NK-92 (cell line): ENCODE data around the gene ATP5PB.

ENCODE experiments used
- DNase-seq: peaks from one replicate; lab custom pipeline; 2025; ENCODE audit not compliant: unreplicated experiment; lab: John Stamatoyannopoulos, UW

ATP5PB gene

DNA sequence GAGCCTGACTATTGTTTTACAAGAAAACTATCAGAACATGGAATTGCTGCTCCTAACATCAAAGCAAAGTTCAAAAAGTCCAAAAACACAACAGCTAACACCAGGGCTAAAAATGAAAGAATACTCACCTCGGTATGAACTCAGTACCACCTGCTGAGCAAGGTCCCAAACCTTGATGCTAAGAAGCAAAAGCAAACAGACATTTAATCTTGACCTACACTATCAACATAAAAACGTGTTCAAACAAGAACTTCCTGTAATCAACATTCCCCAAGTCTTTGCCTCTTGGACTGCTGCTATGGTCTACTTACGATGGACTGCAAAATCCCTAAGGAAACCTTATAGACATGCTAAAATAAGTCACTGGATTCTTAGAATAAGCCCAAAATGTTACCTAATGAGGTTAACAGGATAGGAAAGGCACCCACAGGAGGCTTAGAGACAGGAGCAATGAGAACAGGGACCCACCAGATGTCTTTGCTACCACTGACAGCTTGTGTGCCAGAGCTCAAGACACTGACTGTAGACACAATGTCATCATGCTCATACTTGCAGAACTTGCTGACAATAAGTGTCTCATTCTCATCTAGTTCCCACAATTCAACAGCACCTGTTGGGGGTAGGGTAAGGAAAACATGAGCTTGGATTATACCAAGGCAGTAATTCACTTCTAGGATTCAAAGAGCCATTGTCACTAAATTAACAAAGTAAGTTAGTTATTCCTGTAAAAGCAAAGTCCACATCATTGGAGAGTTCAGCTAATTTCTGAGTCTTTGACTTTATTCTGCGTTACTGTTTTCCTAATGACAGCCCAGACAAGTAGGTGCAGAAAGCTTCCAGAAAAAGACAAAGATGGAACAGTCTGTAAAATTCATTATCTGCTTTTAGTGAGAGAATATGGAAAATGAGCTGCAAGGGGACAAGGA is 2.0 kb upstream of the ATP5PB start:
- DNase-seq: no peak

DNA sequence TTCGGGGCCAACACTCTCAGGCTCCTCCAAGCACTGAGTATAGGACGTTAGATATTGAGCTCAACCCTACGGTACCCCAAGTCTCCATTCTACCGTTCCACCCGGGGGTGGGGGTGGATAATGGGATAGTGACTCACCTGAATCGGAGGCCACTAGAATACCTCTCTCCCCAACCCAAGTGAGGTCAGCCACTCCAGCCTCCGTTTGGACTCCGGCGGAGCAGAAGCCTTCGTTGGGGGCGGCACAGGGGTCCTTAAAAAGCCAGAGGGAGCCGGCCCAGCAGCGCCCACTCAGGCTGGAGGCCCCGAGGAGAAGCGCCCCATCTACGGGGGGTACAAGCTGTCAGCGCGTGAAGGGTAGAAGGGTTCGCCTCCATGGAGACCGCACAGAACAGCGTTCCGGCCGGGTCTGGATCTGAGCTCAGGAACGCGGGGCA is 764 bp upstream of the ATP5PB start:
- DNase-seq: no peak

DNA sequence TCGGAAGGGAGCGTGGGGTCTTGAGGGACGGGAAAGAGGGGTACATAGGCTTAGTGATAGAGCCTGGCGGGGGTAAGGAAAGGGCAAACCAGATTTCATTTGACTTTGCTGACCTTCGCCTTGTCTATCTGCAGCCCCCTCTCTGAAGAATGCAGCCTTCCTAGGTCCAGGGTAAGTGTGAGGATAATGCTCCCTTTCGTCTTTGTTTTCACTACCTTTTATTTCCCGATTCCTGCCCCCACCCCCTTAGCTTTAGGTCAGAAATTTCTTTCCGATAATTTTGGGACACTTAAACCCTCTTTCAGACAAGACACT is 396 bp downstream of the ATP5PB start:
- DNase-seq: no peak

DNA sequence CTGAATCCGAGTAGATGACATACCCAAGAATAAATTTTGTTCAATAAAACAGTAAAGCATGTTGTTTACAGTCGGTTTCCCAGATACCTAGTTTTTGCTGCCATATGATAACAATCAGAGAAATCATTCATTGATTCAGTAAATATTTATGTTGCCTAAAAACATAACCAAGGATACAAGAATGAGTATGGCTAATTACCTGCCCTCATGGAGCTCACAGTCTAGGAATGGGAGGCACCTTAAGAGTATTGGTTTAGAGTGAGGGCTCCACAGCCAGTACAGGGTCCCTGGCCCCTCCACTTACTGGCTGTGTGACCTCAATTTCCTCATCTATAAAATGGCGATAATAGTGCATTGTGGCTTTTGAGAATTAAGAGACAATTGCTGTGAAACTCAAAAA is 921 bp downstream of the ATP5PB start:
- DNase-seq: no peak

DNA sequence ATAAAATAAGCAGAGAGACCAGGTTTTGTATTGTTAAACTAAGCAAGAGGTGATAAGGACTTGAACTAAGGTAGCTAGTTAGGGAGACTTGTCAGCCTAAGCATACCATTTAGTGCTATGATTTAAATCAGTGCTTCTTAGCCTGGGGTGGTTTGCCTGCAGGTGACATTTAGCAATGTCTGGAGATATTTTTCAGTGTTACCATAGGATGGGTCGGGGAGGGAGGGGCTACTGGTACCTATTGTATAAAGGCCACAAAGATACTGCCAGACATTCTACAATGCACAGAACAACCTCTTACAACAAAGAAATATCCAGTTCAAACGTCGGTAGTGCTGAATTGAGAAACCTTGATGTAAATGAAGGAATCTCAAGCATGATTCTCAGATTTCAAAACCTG is 3.3 kb downstream of the ATP5PB start:
- DNase-seq: no peak

DNA sequence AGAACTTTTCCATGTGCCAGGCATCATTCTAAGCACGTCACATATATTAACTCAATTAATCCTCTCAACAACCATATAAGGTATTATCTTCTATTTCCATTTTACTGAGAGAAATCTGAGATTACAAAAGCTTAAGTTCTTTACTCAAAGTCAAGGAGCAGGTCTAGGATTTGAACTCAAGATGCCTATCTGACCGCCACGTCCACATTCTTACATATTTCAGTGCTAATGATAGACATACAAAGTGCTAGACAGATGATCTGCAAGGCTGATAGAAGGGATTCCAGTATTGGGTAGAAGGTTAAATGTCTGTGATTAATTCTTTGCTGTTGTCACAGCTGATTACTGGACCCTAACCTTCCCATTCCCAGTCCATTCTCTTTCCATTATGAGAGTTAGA is 4.4 kb downstream of the ATP5PB start:
- no peak for DNase-seq

DNA sequence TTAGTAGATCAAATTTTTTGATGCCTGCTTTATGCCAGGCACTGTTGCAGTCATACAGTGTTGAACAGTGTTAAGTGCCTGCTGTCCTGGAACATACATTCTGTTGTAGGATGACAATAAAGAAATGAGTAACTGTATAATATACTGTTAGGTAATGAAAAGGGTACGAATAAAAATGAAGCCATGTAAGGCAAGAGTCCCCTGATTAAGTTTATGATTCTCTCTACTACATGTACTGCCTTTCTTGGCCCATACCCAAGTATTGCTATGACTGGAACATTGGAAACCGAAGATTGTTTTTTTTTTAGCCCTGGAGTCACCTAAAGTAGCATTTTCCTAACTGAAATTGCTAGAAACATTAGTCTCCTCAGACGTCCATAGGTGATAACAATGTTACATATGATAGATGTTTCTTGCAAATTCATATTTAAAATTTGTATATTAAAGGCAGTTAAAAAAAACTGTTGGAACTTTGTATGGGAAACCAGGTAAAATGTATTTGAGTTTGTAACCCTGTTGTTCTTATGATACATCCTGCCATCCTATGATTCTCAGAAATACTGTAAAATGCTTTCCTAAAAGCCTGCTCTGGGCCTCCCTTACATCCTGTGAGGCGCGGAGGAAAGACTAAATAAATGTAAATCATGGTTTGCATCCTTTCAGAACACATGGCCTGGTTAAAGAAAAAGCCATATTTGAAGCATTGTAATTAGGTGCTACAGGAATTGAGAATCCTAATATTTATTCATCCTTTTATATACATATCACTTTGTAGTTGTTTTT is 5.8 kb downstream of the ATP5PB start:
- DNase-seq: no peak

DNA sequence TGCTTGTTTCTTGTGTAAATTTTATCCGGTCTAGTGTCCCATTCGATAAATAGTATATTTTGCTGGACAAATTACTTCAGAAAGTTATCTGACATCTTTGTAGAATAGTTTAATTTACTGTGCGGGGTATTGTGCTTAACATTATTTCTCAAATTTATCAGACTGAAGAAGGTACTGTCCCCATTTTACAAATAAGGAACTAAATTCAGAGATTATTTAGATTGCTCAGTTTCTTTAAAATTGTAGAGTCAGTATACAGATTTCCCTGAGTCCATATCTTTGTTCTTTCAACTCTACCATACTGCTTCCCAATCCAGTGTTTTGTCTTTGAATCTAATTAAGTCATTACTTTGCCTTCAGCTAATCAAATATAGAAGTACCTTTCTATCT is 6.4 kb downstream of the ATP5PB start:
- DNase-seq: no peak

DNA sequence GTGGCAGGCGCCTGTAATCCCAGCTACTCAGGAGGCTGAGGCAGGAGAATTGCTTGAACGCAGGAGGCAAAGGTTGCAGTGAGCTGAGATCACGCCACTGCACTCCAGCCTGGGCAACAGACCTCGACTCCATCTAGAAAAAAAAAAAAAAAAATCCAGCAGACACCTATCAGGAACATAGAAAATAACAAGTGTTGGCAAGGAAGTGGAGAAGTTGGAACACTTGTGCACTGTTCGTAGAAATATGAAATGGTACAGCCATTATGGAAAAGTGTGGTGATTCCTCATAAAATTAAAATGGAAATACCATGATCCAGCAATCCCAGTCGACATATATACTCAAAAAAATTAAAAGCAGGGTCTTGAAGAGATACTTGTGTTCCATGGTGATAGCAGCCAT is 12.5 kb downstream of the ATP5PB start:
- DNase-seq: no peak

DNA sequence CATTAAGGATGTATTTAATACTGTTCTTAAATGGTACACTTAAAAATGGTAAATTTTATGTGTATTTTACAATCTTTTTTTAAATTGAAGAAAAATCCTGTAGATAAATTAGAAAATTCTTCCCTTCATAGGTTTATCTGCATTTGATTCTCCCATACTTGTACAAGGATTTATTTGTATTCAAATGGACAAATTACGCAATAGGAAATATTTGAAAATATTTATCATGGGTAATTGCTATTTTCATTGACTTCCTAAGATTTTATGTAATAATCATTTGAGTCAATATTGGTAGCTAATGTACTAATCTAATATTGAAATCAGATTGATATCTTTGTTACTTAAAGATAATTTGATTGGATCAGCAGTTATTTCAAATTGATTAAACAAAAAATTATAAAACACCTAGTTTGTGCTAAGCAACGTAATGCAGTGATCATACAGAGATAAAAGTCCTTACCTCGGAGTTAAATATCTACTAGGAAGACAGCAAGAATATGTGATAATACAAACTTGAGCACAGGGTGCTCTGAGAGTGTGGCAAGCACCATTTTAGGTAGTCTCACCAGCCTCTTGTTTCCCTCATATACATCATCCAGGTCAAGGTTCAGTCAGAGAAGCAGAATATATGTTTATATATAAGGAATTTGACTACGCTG is 13.2 kb downstream of the ATP5PB start:
- no peak for DNase-seq

DNA sequence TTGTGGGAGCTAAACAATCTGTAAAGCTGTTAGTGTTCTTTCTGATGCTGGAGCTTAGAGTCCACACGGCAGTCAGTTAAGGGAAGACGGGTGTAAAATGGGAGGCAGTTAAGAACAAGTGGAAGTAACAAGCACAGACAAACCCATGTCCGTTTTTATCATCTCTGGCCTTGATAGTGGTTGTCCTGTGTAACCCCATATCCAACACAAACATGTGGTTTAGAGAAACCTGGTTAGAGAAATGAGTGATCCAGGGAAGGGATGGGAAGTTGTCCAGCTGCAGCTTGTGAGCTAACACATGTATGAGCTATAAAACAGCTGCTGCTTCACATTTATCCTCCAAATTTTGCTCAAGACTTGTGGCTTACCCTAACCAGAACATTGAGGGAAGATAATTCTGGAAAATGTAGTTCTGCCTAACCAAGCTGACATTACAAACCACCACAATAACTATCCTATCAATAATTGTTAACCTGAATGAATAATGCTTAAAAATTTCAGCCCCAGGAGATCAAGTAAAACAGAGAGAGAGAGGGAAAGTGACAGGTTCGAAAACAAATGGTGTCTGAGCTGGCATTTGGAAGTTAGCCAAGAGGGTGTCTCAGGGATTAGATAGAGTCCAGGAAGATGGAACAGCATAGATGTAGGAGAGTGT is 13.9 kb downstream of the ATP5PB start:
- no peak for DNase-seq

DNA sequence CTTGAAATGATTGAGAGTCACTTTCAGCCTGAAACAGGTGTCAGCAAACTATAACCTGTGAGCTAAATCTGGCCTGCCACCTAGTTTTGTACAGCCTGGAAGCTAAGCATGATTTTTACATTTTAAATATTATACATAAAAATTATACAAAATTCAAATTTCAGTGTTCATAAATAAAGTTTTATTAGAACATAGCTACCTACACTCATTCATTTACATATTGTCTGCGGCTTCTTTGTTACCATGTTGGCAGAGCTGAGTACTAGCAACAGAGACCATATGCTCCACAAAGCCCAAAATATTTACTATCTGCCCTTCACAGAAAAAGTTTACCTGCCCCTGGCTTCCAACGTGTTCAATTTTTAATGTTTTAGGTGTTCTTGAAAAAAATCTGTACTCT is 16.5 kb downstream of the ATP5PB start:
- no peak for DNase-seq

DNA sequence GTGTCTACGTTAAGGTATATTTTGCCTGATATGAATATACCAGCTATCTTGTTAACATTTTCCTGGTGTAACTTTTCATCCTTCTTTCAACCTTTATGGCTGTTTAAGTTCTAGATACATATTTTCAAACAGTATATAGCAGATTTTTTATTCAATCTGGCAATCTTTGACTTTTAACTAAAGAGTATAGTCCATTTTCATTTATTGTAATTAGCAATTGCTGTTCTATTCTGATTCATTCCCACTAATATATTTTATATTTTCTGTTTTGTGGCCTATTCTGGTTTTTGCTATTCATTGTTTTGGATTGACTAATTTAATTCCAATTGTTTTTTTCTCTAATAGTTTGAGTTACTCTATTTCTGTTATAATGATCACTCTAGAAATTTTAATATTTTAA is 17.2 kb downstream of the ATP5PB start:
- no peak for DNase-seq

DNA sequence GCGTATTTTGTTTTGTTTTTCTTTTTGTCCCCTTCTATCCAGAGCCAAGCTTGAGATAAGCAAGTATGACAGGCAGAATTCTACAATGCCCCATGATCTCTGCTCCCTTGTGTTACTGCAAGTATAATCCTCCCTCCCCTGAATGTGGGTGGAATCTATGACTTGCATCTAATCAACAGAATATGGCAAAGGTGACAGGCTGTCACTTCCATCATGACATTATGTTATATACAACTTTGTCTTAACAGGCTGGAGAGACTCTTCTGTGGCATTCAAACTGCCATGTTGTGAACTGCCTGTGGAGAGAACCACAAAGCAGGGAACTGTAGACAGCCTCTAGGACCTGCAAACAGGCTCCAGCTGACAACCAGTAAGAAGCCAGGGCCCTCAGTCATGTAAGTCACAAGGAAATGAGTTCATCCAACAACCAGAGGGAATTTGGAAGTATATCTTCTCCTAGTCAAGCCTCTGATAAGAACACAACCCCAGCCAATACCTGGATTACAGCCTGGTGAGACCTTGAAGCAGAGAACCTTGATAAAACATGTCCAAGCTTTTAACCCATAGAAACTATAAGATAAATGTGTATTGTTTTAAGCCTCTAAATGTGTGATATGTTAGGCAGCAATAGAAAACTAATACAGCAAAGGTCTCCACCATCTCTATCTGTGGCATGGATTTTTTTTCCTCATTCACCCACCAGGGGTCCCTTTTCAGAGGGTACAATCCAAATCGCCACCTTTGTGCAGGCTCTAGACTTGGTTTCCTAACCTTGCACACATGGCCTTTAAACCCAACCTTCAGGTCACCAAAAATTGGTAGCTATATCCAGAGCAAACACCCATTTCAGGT is 18.8 kb downstream of the ATP5PB start:
- DNase-seq: no peak

DNA sequence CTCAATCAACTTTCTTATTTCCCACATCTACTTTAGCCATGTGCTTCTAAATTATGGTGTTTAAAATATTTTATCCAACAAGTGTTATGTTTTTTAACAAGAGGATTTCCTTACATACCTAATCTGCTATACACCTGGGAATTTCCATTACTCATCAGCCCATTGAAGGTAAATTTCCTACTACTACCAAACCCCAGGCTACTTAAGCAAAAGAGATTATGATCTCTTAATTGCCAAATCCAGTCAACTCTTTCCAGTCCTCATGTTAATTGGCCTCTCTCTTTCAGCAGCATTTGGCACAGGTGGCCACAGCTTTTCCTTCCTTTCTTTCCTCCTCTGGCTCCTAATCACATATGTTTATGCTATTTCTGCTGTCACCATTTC is 19.4 kb downstream of the ATP5PB start:
- DNase-seq: no peak

DNA sequence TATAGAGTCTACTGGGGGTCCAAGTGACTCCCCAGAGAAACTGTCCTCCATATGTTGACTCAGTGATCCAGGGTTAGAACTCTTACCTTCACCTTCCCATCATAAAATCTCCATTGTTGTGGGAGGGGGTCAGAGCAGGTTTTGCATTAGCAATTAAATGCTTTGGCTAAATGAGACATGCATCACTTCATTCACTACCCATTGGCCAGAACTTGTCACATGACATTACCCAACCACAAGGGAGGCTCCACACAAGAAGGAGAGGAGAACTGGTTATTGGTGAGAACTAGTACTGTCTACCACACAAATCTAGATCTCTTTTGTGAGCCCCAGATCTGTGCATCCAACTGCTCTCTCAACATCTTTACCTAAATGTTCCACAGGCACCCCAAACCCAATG is 20.3 kb downstream of the ATP5PB start:
- no peak for DNase-seq

DNA sequence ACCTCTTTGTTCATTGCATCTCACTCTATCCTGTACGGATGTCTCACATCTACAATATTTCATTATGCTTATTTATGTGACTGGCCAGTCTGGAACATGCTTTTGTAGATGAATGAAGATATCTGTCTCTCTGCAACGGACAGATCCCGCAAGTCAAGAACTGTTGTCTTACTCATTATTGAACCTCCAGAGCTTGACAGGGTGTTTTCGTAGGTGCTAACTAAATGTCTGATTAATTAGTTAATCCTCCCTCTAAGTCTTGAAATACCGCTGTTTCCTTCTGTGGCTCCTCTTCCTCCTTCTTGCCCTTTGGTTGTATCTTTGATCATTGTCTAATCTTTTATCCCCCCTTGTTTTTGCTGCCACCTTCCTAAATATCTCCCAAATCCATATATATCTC is 21.3 kb downstream of the ATP5PB start:
- no peak for DNase-seq

DNA sequence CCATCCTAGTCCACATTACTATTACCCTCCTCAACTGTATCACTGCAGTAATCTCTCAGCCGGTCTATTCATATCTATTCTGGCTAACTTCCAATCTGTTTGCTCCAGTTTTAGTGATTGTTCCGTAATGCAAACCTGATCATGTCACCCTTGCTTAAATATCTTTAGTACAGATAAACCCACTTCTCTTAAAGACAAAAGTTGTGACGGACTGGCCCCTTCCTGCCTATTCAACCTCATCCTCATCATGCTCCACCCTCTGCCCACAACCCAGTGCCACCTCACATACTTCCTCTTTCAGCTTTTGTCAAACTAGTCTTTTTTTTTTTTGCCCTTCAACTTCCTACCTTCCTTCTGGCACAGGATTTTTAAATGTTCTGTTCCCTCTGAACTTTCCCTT is 21.7 kb downstream of the ATP5PB start:
- DNase-seq: no peak

DNA sequence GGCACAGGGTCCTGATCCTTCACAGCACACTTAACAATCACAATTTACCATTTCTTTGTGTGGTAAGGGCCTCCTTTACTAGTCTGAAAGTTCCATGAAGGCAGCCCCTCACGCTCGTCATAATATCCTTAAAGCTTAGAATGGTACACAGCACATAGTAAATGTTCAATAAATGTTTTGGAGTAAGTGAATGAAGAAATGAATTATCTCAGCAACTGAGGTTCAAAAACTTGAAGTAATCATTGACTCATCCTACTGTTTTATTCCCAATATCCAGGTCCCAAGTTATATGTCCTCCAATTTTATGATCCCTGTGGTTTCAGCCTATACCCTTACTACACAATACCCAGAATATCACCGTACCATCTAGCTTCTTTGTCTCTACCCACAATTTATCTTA is 22.3 kb downstream of the ATP5PB start:
- DNase-seq: no peak

DNA sequence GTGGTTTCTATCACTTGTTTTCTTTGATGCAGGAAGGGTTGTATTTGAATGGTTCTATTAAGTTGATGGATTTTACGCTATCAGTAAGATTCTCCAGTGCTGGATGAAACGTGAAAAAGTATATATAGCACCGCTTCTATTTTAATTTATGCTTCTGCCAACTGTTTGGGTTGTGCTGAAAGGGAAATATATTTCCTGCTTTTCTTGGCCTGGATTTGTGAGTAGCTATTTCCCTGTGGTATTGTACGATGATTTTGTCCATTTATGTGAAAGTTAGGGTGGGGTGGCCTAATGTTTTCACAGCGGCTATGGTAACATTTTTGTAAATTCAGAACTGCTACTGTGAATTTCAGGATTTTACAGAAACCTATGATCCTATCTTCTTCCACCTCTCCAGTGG is 24.8 kb downstream of the ATP5PB start:
- no peak for DNase-seq

DNA sequence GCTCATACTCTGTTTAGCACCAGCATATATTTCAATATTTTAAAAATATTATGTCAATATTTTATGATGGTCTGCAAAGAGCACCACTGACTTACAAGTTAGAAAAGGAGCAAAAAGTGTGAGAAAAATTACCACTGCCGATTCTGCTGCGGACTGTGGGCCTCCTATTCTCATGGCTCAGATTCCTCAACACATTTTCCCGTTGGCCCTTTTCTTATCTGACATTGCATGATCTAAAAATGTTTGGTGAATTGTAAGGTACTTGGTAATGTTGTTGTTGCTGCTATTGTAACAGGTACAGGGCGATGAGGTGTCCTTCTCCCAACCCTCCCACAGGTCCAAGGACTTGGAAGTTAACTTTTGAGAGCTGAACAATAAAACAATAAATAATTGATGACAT is 25.3 kb downstream of the ATP5PB start:
- DNase-seq: no peak
